HepG2 (cell line): ENCODE results near the gene NECAB2. TPM values are rescaled to one million over a fixed set of nuclear protein-coding genes. Genes with fewer than 3 reads are reported as not detected.

ENCODE experiments used
- ATAC-seq: fragments of 200-7000 bp; cut with Tn5 transposase; 3 replicates; pipeline ENCODE4 v1.9.1; 2020; ENCODE audit warnings: mild to moderate bottlenecking, moderate library complexity
- BruUV-seq: library from RNA; stranded (reverse); fragments of 400-500 nt; replicated peaks from 2 replicates; lab custom pipeline; 2021; lab: Mats Ljungman, UMichigan
- CTCF ChIA-PET: fragments of 300-600 bp; formaldehyde crosslinking; extraction: SDS; loops from one replicate; lab custom pipeline; 2021; ENCODE audit warnings: low total read pairs, inconsistent platforms, low intra/inter-chr PET ratio; lab: Yijun Ruan, JAX
- POLR2A ChIA-PET: fragments of 350-600 bp; sonication (Branson Sonifier 250); formaldehyde crosslinking; loops from one replicate; lab custom pipeline; 2020; ENCODE audit warnings: antibody characterized with exemption, inconsistent platforms; lab: Yijun Ruan, JAX
- DNase-seq: peaks from one replicate; pipeline ENCODE4 v3.0.0-alpha.2; 2015; ENCODE audit warnings: low spot score
- FAIRE-seq: peaks from 3 replicates; lab custom pipeline; 2011; peaks lifted over from hg19 to GRCh38; lab: Jason Lieb, UNC
- H2AFZ ChIP-seq: one replicate; pipeline ENCODE4 v1.6.1; 2011; ENCODE audit warnings: low read length, inconsistent platforms
- H3K27ac ChIP-seq: fragments of 300-600 bp; 3 replicates; pipeline ENCODE4 v1.8.0; 2011; ENCODE audit warnings: mixed run types, mild to moderate bottlenecking, mixed read lengths, low read length, inconsistent platforms; ENCODE audit not compliant: insufficient read depth; ENCODE audit errors: extremely low read length
- H3K27me3 ChIP-seq, 2 experiments: fragments of 200-600 bp in 1 of 2; 2 replicates in 1 of 2; 3 replicates in 1 of 2; pipeline versions ENCODE4 v1.6.0 to v1.8.0; 2011; ENCODE audit warnings: low read length in 2 of 2, mild to moderate bottlenecking in 2 of 2, moderate library complexity in 2 of 2, inconsistent platforms in 1 of 2; ENCODE audit not compliant: insufficient read depth in 2 of 2, control insufficient read depth in 1 of 2
- H3K36me3 ChIP-seq, 2 experiments: fragments of 200-600 bp in 1 of 2; replicated peaks in 1 of 2; 2 replicates in 1 of 2; 3 replicates in 1 of 2; pipeline versions ENCODE4 v1.5.1 to v1.8.0; 2011; ENCODE audit warnings: low read length in 2 of 2, inconsistent platforms in 1 of 2; ENCODE audit not compliant: insufficient read depth in 2 of 2, control insufficient read depth in 1 of 2
- H3K4me1 ChIP-seq: 2 replicates; pipeline ENCODE4 v1.5.1; 2012; ENCODE audit warnings: low read length, inconsistent platforms; ENCODE audit not compliant: insufficient read depth
- H3K4me2 ChIP-seq: 2 replicates; pipeline ENCODE4 v1.6.0; 2011; ENCODE audit warnings: low read depth, low read length, inconsistent platforms
- H3K4me3 ChIP-seq, 3 experiments: fragments of 200-600 bp in 1 of 3; sonication (generic), shearing (Covaris generic) in 1 of 3; replicated peaks in 1 of 3; 2 replicates each; pipeline ENCODE4 v1.5.1; 2011 to 2016; ENCODE audit warnings: low read length in 3 of 3, inconsistent platforms in 2 of 3, low read depth in 2 of 3, mild to moderate bottlenecking in 2 of 3, control low read depth in 1 of 3, mixed read lengths in 1 of 3; ENCODE audit not compliant: insufficient read depth in 1 of 3
- H3K79me2 ChIP-seq: one replicate; pipeline ENCODE4 v1.6.1; 2011; ENCODE audit warnings: low read length, inconsistent platforms; ENCODE audit not compliant: insufficient read depth
- H3K9ac ChIP-seq: 2 replicates; pipeline ENCODE4 v1.6.0; 2011; ENCODE audit warnings: mild to moderate bottlenecking, low read depth, low read length, inconsistent platforms; ENCODE audit not compliant: insufficient read depth
- H3K9me3 ChIP-seq: 2 replicates; pipeline ENCODE4 v1.5.1; 2012; ENCODE audit warnings: mild to moderate bottlenecking, low read length
- H4K20me1 ChIP-seq: 2 replicates; pipeline ENCODE4 v1.6.0; 2011; ENCODE audit warnings: inconsistent platforms, mild to moderate bottlenecking, low read length, moderate library complexity; ENCODE audit not compliant: insufficient read depth
- BORCS8-MEF2B ChIP-seq: sonication (generic); formaldehyde crosslinking; IDR thresholded peaks from 2 replicates; pipeline ENCODE4 v1.8.0; 2022; ENCODE audit warnings: mild to moderate bottlenecking, missing genetic modification reagents
- FIP1L1 ChIP-seq: fragments of 200-400 bp; formaldehyde crosslinking; IDR thresholded peaks from 2 replicates; pipeline ENCODE4 v1.6.1; 2018; ENCODE audit warnings: low read depth, mild to moderate bottlenecking, low read length, moderate library complexity, borderline replicate concordance; ENCODE audit not compliant: insufficient read depth
- NR2F6 ChIP-seq, 2 experiments: IDR thresholded peaks; 2 replicates each; pipeline ENCODE4 v1.6.1; 2016; ENCODE audit warnings: antibody characterized with exemption in 1 of 2, mild to moderate bottlenecking in 1 of 2
- SNAPC4 ChIP-seq: sonication (generic); formaldehyde crosslinking; IDR thresholded peaks from 2 replicates; pipeline ENCODE4 v1.4.0; 2020; ENCODE audit warnings: mild to moderate bottlenecking, missing genetic modification reagents
- WGBS: methylation state at CpG from one replicate; pipeline ENCODE4 v1.1.6; 2017; ENCODE audit warnings: low lambda C conversion rate; 5-methylcytosine and 5-hydroxymethylcytosine counted together
- in situ Hi-C: cut with HindIII; loops from 2 replicates; pipeline ENCODE4 v1.10.0; 2017; ENCODE audit warnings: low pct_unique_long_range_greater_than_20kb; ENCODE audit not compliant: extremely low pct_ligation_motif_present
- intact Hi-C: fragments of 100-400 bp; cut with micrococcal nuclease; formaldehyde crosslinking; loops from one replicate; pipeline ENCODE4 v1.10.0; 2022; ENCODE audit not compliant: unreplicated experiment
- polyA plus RNA-seq, 8 experiments: library from polyadenylated mRNA; depleted of rRNA in 3 of 8; stranded (reverse) in 7 of 8; unstranded in 1 of 8; fragments of >200 nt; fragmentation: Illumina TruSeq in 4 of 8; extraction: Trizol in 4 of 8; gene quantifications; 2 replicates each; pipeline versions ENCODE4 v1.2.1 to v1.2.3, GENCODE V29; 2011 to 2016; ENCODE audit warnings: low read depth in 4 of 8, missing spikeins in 1 of 8, mixed read lengths in 1 of 8; ENCODE audit not compliant: insufficient read depth in 1 of 8
- total RNA-seq, 5 experiments: library from RNA; depleted of rRNA; stranded (reverse); fragments of >200 nt; fragmentation: Illumina TruSeq; extraction: Trizol; gene quantifications; 2 replicates each; pipeline ENCODE4 v1.2.3, GENCODE V29; 2016; ENCODE audit warnings: low read depth in 1 of 5
- TF ChIP-seq, protein P1 (sequence below): sonication (generic); formaldehyde crosslinking; IDR thresholded peaks from 2 replicates; pipeline ENCODE4 v1.5.1; 2020; ENCODE audit warnings: mild to moderate bottlenecking, missing genetic modification reagents, borderline replicate concordance
- TF ChIP-seq, protein P2 (sequence below): IDR thresholded peaks from 2 replicates; pipeline ENCODE4 v1.6.1; 2018; ENCODE audit warnings: missing genetic modification reagents

NECAB2 gene
- total and polyA plus RNA-seq, 2 of the 13 experiments (the other 11 are each of a cell fraction or from before 2014, with no cell fraction given): 0.21 to 0.49 TPM

- TF ChIP-seq, protein P1, sequence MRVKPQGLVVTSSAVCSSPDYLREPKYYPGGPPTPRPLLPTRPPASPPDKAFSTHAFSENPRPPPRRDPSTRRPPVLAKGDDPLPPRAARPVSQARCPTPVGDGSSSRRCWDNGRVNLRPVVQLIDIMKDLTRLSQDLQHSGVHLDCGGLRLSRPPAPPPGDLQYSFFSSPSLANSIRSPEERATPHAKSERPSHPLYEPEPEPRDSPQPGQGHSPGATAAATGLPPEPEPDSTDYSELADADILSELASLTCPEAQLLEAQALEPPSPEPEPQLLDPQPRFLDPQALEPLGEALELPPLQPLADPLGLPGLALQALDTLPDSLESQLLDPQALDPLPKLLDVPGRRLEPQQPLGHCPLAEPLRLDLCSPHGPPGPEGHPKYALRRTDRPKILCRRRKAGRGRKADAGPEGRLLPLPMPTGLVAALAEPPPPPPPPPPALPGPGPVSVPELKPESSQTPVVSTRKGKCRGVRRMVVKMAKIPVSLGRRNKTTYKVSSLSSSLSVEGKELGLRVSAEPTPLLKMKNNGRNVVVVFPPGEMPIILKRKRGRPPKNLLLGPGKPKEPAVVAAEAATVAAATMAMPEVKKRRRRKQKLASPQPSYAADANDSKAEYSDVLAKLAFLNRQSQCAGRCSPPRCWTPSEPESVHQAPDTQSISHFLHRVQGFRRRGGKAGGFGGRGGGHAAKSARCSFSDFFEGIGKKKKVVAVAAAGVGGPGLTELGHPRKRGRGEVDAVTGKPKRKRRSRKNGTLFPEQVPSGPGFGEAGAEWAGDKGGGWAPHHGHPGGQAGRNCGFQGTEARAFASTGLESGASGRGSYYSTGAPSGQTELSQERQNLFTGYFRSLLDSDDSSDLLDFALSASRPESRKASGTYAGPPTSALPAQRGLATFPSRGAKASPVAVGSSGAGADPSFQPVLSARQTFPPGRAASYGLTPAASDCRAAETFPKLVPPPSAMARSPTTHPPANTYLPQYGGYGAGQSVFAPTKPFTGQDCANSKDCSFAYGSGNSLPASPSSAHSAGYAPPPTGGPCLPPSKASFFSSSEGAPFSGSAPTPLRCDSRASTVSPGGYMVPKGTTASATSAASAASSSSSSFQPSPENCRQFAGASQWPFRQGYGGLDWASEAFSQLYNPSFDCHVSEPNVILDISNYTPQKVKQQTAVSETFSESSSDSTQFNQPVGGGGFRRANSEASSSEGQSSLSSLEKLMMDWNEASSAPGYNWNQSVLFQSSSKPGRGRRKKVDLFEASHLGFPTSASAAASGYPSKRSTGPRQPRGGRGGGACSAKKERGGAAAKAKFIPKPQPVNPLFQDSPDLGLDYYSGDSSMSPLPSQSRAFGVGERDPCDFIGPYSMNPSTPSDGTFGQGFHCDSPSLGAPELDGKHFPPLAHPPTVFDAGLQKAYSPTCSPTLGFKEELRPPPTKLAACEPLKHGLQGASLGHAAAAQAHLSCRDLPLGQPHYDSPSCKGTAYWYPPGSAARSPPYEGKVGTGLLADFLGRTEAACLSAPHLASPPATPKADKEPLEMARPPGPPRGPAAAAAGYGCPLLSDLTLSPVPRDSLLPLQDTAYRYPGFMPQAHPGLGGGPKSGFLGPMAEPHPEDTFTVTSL (CRISPR knock-in tag): no peak
- TF ChIP-seq NR2F6 (IDR thresholded peaks at IDR 0.05) (no peak), NR2F6 (CRISPR knock-in tag; IDR thresholded peaks at IDR 0.05) (no peak), FIP1L1 (no peak)
- TF ChIP-seq, protein P2, sequence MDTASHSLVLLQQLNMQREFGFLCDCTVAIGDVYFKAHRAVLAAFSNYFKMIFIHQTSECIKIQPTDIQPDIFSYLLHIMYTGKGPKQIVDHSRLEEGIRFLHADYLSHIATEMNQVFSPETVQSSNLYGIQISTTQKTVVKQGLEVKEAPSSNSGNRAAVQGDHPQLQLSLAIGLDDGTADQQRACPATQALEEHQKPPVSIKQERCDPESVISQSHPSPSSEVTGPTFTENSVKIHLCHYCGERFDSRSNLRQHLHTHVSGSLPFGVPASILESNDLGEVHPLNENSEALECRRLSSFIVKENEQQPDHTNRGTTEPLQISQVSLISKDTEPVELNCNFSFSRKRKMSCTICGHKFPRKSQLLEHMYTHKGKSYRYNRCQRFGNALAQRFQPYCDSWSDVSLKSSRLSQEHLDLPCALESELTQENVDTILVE (CRISPR knock-in tag): no peak
Observed at GRCh38 chr16:84026606-84027005, 58.6 kb downstream of the NECAB2 start (continued).

GRCh38 chr16:84027625-84028024 is 59.6 kb downstream of the NECAB2 start:
- peaks cover 3 to 26% of the 10 kb centered on the region in 2 experiments; a peak in 4 of 5 replicates for H3K27me3 ChIP-seq
- H3K79me2 ChIP-seq: no peaks in the 10 kb centered on the region
- no peak for FAIRE-seq
- POLR2A ChIA-PET: no interaction called here
- CTCF ChIA-PET: no interaction called here
- WGBS: 54% methylated on average over 15 of the region's 15 CpGs
- intact Hi-C loops: no loop called here
- in situ Hi-C loops: no loop called here
- peaks cover 40% of the 10 kb centered on the region for H3K4me1 ChIP-seq
- no peak for ATAC-seq
- no peaks in the 10 kb centered on the region for H3K9me3 ChIP-seq
- H2AFZ ChIP-seq: no peak overlapping the region
- no peak overlapping the region for H3K9ac ChIP-seq
- H4K20me1 ChIP-seq: no peaks in the 10 kb centered on the region
- no peak for DNase-seq
- H3K4me3 ChIP-seq: no peak overlapping the region
- BruUV-seq: no TSS peak
- no peaks in the 10 kb centered on the region for H3K36me3 ChIP-seq
- H3K27ac ChIP-seq: no peak overlapping the region
- no peak overlapping the region for H3K4me2 ChIP-seq
- TF ChIP-seq BORCS8-MEF2B: no peak
- no peak for TF ChIP-seq SNAPC4 (CRISPR knock-in tag)
